SU-DHL-6 (cell line): ENCODE results near the gene ANKS1B.
"Not testable (repeated sequence)": the region's sequence is repeated elsewhere in the genome, so short reads cannot be mapped to it uniquely, and the experiment has no call there.

ENCODE experiments used
- H2AFZ ChIP-seq: fragments of 200-600 bp; sonication (generic); 2 replicates; pipeline ENCODE4 v1.6.1; 2014; ENCODE audit warnings: low read depth, mild to moderate bottlenecking, moderate library complexity, mixed read lengths, antibody characterized with exemption, low read length; ENCODE audit not compliant: severe bottlenecking
- H3F3A ChIP-seq: fragments of 200-600 bp; shearing (Covaris generic); 2 replicates; pipeline ENCODE4 v1.6.0; 2016; ENCODE audit warnings: antibody characterized with exemption, mild to moderate bottlenecking; ENCODE audit not compliant: insufficient read depth
- H3K27ac ChIP-seq: fragments of 200-600 bp; sonication (generic); 2 replicates; pipeline ENCODE4 v1.5.1; 2016; ENCODE audit warnings: low read depth, mild to moderate bottlenecking, low read length, moderate library complexity, mixed read lengths
- H3K27me3 ChIP-seq: fragments of 200-600 bp; sonication (generic), shearing (Covaris generic); 2 replicates; pipeline ENCODE4 v1.6.0; 2014; ENCODE audit warnings: mild to moderate bottlenecking, low read length
- H3K36me3 ChIP-seq: fragments of 200-600 bp; sonication (generic); 2 replicates; pipeline ENCODE4 v1.6.1; 2014; ENCODE audit warnings: mild to moderate bottlenecking, low read length, mixed read lengths
- H3K4me2 ChIP-seq: fragments of 300-600, 200-600 bp; shearing (Covaris generic), sonication (generic); 2 replicates; pipeline ENCODE4 v1.6.0; 2014; ENCODE audit warnings: low read length, low read depth, mild to moderate bottlenecking; ENCODE audit not compliant: poor library complexity, severe bottlenecking
- H3K4me3 ChIP-seq: fragments of 200-600 bp; sonication (generic); 2 replicates; pipeline ENCODE4 v1.5.1; 2014; ENCODE audit warnings: antibody characterized with exemption, low read length, mild to moderate bottlenecking, mixed read lengths; ENCODE audit not compliant: insufficient read depth, poor library complexity, severe bottlenecking
- H3K79me2 ChIP-seq: fragments of 200-600 bp; sonication (generic); 2 replicates; pipeline ENCODE4 v1.6.1; 2014; ENCODE audit warnings: mild to moderate bottlenecking, low read length, moderate library complexity; ENCODE audit not compliant: insufficient read depth
- H3K9ac ChIP-seq: fragments of 200-600 bp; sonication (generic); 2 replicates; pipeline ENCODE4 v1.7.0; 2014; ENCODE audit warnings: mild to moderate bottlenecking, low read length
- H3K9me2 ChIP-seq: fragments of 200-600 bp; sonication (generic); replicated peaks from 2 replicates; pipeline ENCODE4 v1.6.1; 2014; ENCODE audit warnings: low read length; ENCODE audit not compliant: insufficient read depth
- H3K9me3 ChIP-seq: fragments of 200-600 bp; sonication (generic); 2 replicates; pipeline ENCODE4 v1.6.1; 2014; ENCODE audit warnings: low read length, mixed read lengths; ENCODE audit not compliant: insufficient read depth
- H4K20me1 ChIP-seq: fragments of 200-600 bp; sonication (generic); 2 replicates; pipeline ENCODE4 v1.6.1; 2014; ENCODE audit warnings: low read depth, mild to moderate bottlenecking, antibody characterized with exemption, low read length, moderate library complexity, mixed read lengths
- EZH2phosphoT487 ChIP-seq: fragments of 200-600 bp; sonication (generic), shearing (Covaris generic); conservative IDR thresholded peaks from 2 replicates; pipeline ENCODE4 v1.6.1; 2018; ENCODE audit warnings: mild to moderate bottlenecking, antibody characterized with exemption, low read length, moderate library complexity, mixed read lengths
- TF ChIP-seq, protein P1 (sequence below): fragments of 200-600 bp; sonication (generic); IDR thresholded peaks from one replicate; pipeline ENCODE4 v1.5.1; 2017; ENCODE audit warnings: antibody characterized with exemption, mild to moderate bottlenecking, low read length, moderate library complexity; ENCODE audit not compliant: insufficient read depth, poor library complexity, severe bottlenecking

The ANKS1B gene

DNA sequence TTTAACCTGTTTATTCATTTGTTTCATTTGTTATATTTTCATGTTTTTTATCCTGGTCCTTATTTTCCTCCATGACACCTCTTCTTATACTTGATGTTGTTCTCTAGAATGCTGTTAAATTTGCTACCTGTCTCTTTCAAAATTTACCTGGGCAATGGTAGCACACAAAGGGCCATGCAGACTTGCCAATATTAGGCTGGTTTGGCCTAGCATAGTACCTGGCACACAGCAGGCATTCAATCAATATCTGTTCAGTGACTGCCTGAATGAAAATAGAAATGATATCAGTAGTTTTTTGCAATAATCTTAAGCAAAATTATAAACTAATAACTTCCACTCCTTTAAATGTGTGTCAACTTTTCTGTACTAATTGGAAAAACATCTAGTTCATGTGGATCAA is 1014.5 kb downstream of the ANKS1B start:
- no peaks in the 10 kb centered on the region for H3K79me2 ChIP-seq
- H3K9me3 ChIP-seq: no peaks in the 10 kb centered on the region
- H3K4me2 ChIP-seq: no peak overlapping the region
- no peaks in the 10 kb centered on the region for H3F3A ChIP-seq
- H3K27me3 ChIP-seq: no peaks in the 10 kb centered on the region
- no peak for TF ChIP-seq EZH2phosphoT487
- TF ChIP-seq, protein P1, sequence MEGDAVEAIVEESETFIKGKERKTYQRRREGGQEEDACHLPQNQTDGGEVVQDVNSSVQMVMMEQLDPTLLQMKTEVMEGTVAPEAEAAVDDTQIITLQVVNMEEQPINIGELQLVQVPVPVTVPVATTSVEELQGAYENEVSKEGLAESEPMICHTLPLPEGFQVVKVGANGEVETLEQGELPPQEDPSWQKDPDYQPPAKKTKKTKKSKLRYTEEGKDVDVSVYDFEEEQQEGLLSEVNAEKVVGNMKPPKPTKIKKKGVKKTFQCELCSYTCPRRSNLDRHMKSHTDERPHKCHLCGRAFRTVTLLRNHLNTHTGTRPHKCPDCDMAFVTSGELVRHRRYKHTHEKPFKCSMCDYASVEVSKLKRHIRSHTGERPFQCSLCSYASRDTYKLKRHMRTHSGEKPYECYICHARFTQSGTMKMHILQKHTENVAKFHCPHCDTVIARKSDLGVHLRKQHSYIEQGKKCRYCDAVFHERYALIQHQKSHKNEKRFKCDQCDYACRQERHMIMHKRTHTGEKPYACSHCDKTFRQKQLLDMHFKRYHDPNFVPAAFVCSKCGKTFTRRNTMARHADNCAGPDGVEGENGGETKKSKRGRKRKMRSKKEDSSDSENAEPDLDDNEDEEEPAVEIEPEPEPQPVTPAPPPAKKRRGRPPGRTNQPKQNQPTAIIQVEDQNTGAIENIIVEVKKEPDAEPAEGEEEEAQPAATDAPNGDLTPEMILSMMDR: no peak
- H3K4me3 ChIP-seq: no peak overlapping the region
- no peaks in the 10 kb centered on the region for H4K20me1 ChIP-seq
- H3K27ac ChIP-seq: no peak overlapping the region
- H2AFZ ChIP-seq: no peak overlapping the region
- H3K9me2 ChIP-seq: no peaks in the 10 kb centered on the region
- H3K9ac ChIP-seq: no peak overlapping the region
- no peaks in the 10 kb centered on the region for H3K36me3 ChIP-seq

DNA sequence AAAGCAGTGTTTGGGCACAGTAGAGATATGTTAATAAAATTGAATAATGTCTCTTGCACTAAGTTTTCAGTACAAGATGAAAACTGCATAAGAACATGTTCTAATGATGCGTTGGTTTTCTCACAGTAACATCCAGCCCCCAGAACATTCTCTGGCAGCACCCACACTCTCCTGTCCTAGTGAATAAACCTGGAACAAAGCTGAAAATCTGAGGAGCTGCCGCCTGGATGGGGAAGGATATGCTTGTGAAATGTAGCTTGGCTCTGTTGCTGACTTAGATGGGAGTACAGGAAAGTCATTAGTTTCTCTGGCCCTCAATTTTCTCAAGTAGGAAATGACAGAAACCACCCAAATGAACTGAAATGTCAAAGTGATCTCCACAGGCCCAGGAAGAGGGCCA is 1015.8 kb downstream of the ANKS1B start:
- no peaks in the 10 kb centered on the region for H4K20me1 ChIP-seq
- no peaks in the 10 kb centered on the region for H3K27me3 ChIP-seq
- H3K36me3 ChIP-seq: no peaks in the 10 kb centered on the region
- H3K9me2 ChIP-seq: no peaks in the 10 kb centered on the region
- no peak overlapping the region for H3K27ac ChIP-seq
- H3K79me2 ChIP-seq: no peaks in the 10 kb centered on the region
- no peak overlapping the region for H2AFZ ChIP-seq
- TF ChIP-seq EZH2phosphoT487: no peak
- TF ChIP-seq, protein P1: no peak
- H3K4me3 ChIP-seq: no peak overlapping the region
- no peak overlapping the region for H3K9ac ChIP-seq
- no peaks in the 10 kb centered on the region for H3K9me3 ChIP-seq
- no peaks in the 10 kb centered on the region for H3F3A ChIP-seq
- H3K4me2 ChIP-seq: no peak overlapping the region

DNA sequence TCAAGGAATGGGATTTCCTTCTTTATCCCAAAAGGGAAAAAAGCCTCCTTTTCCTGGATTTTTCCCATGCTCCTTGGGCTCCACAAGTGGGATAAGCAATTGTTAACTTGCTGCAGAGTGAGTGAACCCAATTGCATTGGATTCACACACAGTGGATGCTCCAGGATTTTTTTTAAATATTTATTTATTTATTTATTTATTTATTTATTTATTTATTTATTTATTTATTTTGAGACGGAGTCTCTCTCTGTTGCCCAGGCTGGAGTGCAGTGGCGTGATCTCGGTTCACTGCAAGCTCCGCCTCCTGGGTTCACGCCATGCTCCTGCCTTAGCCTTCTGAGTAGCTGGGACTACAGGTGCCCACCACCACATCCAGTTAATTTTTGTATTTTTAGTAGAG is 1027.6 kb downstream of the ANKS1B start:
- H3K4me2 ChIP-seq, H3K27ac ChIP-seq, H3K27me3 ChIP-seq, H3K4me3 ChIP-seq, H4K20me1 ChIP-seq, H3K9me3 ChIP-seq, H3K79me2 ChIP-seq, H3F3A ChIP-seq, H3K9ac ChIP-seq, H3K36me3 ChIP-seq, H2AFZ ChIP-seq, H3K9me2 ChIP-seq: not testable (repeated sequence)

DNA sequence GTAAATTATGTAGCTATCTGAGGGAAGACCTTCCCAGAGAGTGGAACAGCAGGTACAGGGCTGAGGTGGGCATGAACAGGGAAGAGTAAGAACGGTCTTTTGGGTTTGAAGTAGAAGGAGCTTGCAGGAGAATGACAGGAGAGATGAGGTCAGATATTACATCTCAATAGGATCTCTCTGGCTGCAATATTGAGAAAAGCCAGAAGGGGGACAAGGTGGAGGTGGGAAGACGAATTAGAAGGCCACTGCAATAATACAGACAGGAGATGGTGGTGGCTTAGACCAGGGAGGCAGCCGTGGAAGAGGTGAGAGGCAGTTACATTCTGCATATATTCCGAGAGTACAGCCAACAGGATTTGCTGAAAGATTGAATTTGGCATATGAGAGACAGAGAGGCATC is 1029.5 kb downstream of the ANKS1B start:
- H3K27me3 ChIP-seq: no peaks in the 10 kb centered on the region
- no peaks in the 10 kb centered on the region for H4K20me1 ChIP-seq
- TF ChIP-seq EZH2phosphoT487: no peak
- TF ChIP-seq, protein P1: peak; percentile 22
- H3K4me2 ChIP-seq: no peak overlapping the region
- H3F3A ChIP-seq: no peaks in the 10 kb centered on the region
- no peaks in the 10 kb centered on the region for H3K79me2 ChIP-seq
- no peak overlapping the region for H2AFZ ChIP-seq
- H3K27ac ChIP-seq: no peak overlapping the region
- H3K9me2 ChIP-seq: no peaks in the 10 kb centered on the region
- H3K4me3 ChIP-seq: no peak overlapping the region
- no peaks in the 10 kb centered on the region for H3K36me3 ChIP-seq
- H3K9ac ChIP-seq: no peak overlapping the region
- no peaks in the 10 kb centered on the region for H3K9me3 ChIP-seq
